SKM-1 (cell line): ENCODE measurements around the gene SEC16A.

Experiments
- DNase-seq: peaks from one replicate; lab custom pipeline; 2025; ENCODE audit not compliant: unreplicated experiment; lab: John Stamatoyannopoulos, UW

Gene SEC16A

GRCh38 chr9:136504512-136505348, 21.9 kb upstream of the SEC16A start:
- DNase-seq: no peak

- DNase-seq: no peak
Observed at GRCh38 chr9:136502940-136503550, 20.2 kb upstream of the SEC16A start.

- DNase-seq: no peak
Observed at GRCh38 chr9:136502196-136502595, 19.4 kb upstream of the SEC16A start.

- no peak for DNase-seq
Observed at GRCh38 chr9:136501686-136502085, 18.8 kb upstream of the SEC16A start.

- DNase-seq: no peak
Observed at GRCh38 chr9:136499935-136500910, 17.4 kb upstream of the SEC16A start.

- DNase-seq: no peak
Observed at GRCh38 chr9:136499071-136499934, 16.5 kb upstream of the SEC16A start.

GRCh38 chr9:136497916-136498695, 15.3 kb upstream of the SEC16A start:
- DNase-seq: no peak

GRCh38 chr9:136496801-136497620, 14.2 kb upstream of the SEC16A start:
- DNase-seq: no peak

- DNase-seq: no peak
Observed at GRCh38 chr9:136496181-136496580, 13.3 kb upstream of the SEC16A start.

GRCh38 chr9:136495238-136495800, 12.5 kb upstream of the SEC16A start:
- DNase-seq: no peak

GRCh38 chr9:136494531-136495215, 11.8 kb upstream of the SEC16A start:
- no peak for DNase-seq

GRCh38 chr9:136494012-136494411, 11.2 kb upstream of the SEC16A start:
- DNase-seq: no peak

- DNase-seq: no peak
Observed at GRCh38 chr9:136493567-136493971, 10.7 kb upstream of the SEC16A start.

GRCh38 chr9:136492978-136493522, 10.2 kb upstream of the SEC16A start:
- no peak for DNase-seq

GRCh38 chr9:136489731-136490130, 6.9 kb upstream of the SEC16A start:
- DNase-seq: no peak

- DNase-seq: no peak
Observed at GRCh38 chr9:136488247-136489214, 5.7 kb upstream of the SEC16A start.
